H9 (cell line): ENCODE data around the gene PSMD5. TPM values are rescaled to one million over a fixed set of nuclear protein-coding genes. Genes with fewer than 3 reads are reported as not detected.
A peak's percentile ranks its signal among the peaks of the same experiment; 100 is the strongest.

ENCODE experiments used
- DNase-seq: peaks from one replicate; pipeline ENCODE4 v3.0.0-alpha.2; 2017
- H2AFZ ChIP-seq: one replicate; pipeline ENCODE4 v1.6.1; 2013; ENCODE audit warnings: mild to moderate bottlenecking, low read length, control low read depth, moderate library complexity
- H2AK5ac ChIP-seq: 2 replicates; pipeline ENCODE4 v1.6.1; 2013; ENCODE audit warnings: low read length, control low read depth, mixed read lengths; ENCODE audit not compliant: insufficient read length
- H2BK120ac ChIP-seq: one replicate; pipeline ENCODE4 v1.6.1; 2013; ENCODE audit warnings: low read depth, mild to moderate bottlenecking, low read length, control low read depth, inconsistent platforms; ENCODE audit not compliant: poor library complexity, severe bottlenecking
- H2BK12ac ChIP-seq: 2 replicates; pipeline ENCODE4 v1.6.1; 2013; ENCODE audit warnings: low read length, control low read depth, mixed read lengths, low read depth; ENCODE audit not compliant: insufficient read length
- H2BK15ac ChIP-seq: 2 replicates; pipeline ENCODE4 v1.6.1; 2013; ENCODE audit warnings: low read depth, low read length, control low read depth
- H2BK20ac ChIP-seq: one replicate; pipeline ENCODE4 v1.6.1; 2013; ENCODE audit warnings: low read depth, mild to moderate bottlenecking, low read length, control low read depth, inconsistent platforms; ENCODE audit not compliant: poor library complexity, severe bottlenecking
- H2BK5ac ChIP-seq: 2 replicates; pipeline ENCODE4 v1.6.1; 2013; ENCODE audit warnings: low read length, control low read depth, mixed read lengths; ENCODE audit not compliant: insufficient read length
- H3K14ac ChIP-seq: 2 replicates; pipeline ENCODE4 v1.6.1; 2013; ENCODE audit warnings: low read length, control low read depth; ENCODE audit not compliant: insufficient read depth
- H3K18ac ChIP-seq: 2 replicates; pipeline ENCODE4 v1.6.1; 2013; ENCODE audit warnings: low read depth, mild to moderate bottlenecking, mixed read lengths, low read length, control low read depth; ENCODE audit not compliant: insufficient read length
- H3K23ac ChIP-seq: 2 replicates; pipeline ENCODE4 v1.6.1; 2013; ENCODE audit warnings: low read length, control low read depth, mixed read lengths, low read depth; ENCODE audit not compliant: insufficient read length
- H3K23me2 ChIP-seq: 2 replicates; pipeline ENCODE4 v1.6.1; 2013; ENCODE audit warnings: low read depth, mild to moderate bottlenecking, mixed read lengths, low read length, control low read depth; ENCODE audit not compliant: insufficient read length, poor library complexity, severe bottlenecking
- H3K27ac ChIP-seq: 2 replicates; pipeline ENCODE4 v1.5.1; 2013; ENCODE audit warnings: low read length, control low read depth, mixed read lengths, low read depth; ENCODE audit not compliant: insufficient read length
- H3K27me3 ChIP-seq: 2 replicates; pipeline ENCODE4 v1.6.1; 2013; ENCODE audit warnings: low read length, control low read depth, inconsistent platforms; ENCODE audit not compliant: insufficient read depth
- H3K4ac ChIP-seq: 2 replicates; pipeline ENCODE4 v1.6.1; 2013; ENCODE audit warnings: low read depth, mild to moderate bottlenecking, control low read depth, inconsistent platforms, low read length, moderate library complexity
- H3K4me1 ChIP-seq: 2 replicates; pipeline ENCODE4 v1.6.1; 2013; ENCODE audit warnings: low read length, control low read depth, inconsistent platforms; ENCODE audit not compliant: insufficient read depth
- H3K4me2 ChIP-seq: 2 replicates; pipeline ENCODE4 v1.6.1; 2013; ENCODE audit warnings: low read length, control low read depth, mixed read lengths; ENCODE audit not compliant: insufficient read length, insufficient read depth
- H3K56ac ChIP-seq: 2 replicates; pipeline ENCODE4 v1.6.1; 2013; ENCODE audit warnings: low read depth, mild to moderate bottlenecking, mixed read lengths, low read length, control low read depth; ENCODE audit not compliant: insufficient read length
- H3K79me1 ChIP-seq: 2 replicates; pipeline ENCODE4 v1.6.1; 2013; ENCODE audit warnings: low read depth, mild to moderate bottlenecking, moderate library complexity, low read length, control low read depth, inconsistent platforms; ENCODE audit not compliant: insufficient read depth, poor library complexity, severe bottlenecking
- H3K79me2 ChIP-seq: 2 replicates; pipeline ENCODE4 v1.6.1; 2013; ENCODE audit warnings: low read length, control low read depth, inconsistent platforms; ENCODE audit not compliant: insufficient read depth
- H3K9ac ChIP-seq: 2 replicates; pipeline ENCODE4 v1.6.1; 2013; ENCODE audit warnings: low read length, control low read depth, mixed read lengths; ENCODE audit not compliant: insufficient read length; ENCODE audit errors: extremely low read depth
- H3K9me3 ChIP-seq: one replicate; pipeline ENCODE4 v1.6.1; 2013; ENCODE audit warnings: low read depth, low read length, inconsistent platforms; ENCODE audit not compliant: control insufficient read depth
- H3T11ph ChIP-seq: one replicate; pipeline ENCODE4 v1.6.1; 2013; ENCODE audit warnings: mild to moderate bottlenecking, low read length, control low read depth, inconsistent platforms
- H4K20me1 ChIP-seq: one replicate; pipeline ENCODE4 v1.6.1; 2013; ENCODE audit not compliant: control insufficient read depth, insufficient read length, insufficient read depth
- H4K5ac ChIP-seq: 2 replicates; pipeline ENCODE4 v1.6.1; 2013; ENCODE audit warnings: low read depth, mild to moderate bottlenecking, mixed read lengths, low read length, control low read depth; ENCODE audit not compliant: insufficient read length
- H4K8ac ChIP-seq: replicated peaks from 2 replicates; pipeline ENCODE4 v1.6.1; 2013; ENCODE audit warnings: low read length, control low read depth, mixed read lengths, low read depth; ENCODE audit not compliant: insufficient read length
- H4K91ac ChIP-seq: 2 replicates; pipeline ENCODE4 v1.6.1; 2013; ENCODE audit warnings: low read depth, mild to moderate bottlenecking, moderate library complexity, mixed read lengths, low read length, control low read depth; ENCODE audit not compliant: insufficient read length
- H3K27ac Mint-ChIP-seq, 3 experiments: 2 replicates in 2 of 3; 3 replicates in 1 of 3; pipeline ENCODE4 v1.8.0; 2020 to 2021; ENCODE audit warnings: mixed read lengths in 3 of 3, mild to moderate bottlenecking in 1 of 3, moderate library complexity in 1 of 3
- H3K27me3 Mint-ChIP-seq: 2 replicates; pipeline ENCODE4 v1.8.0; 2021; ENCODE audit warnings: low read depth, mild to moderate bottlenecking, moderate library complexity, mixed read lengths
- H3K36me3 Mint-ChIP-seq, 3 experiments: 2 replicates in 2 of 3; 3 replicates in 1 of 3; pipeline ENCODE4 v1.8.0; 2020 to 2021; ENCODE audit warnings: low read depth in 3 of 3, mixed read lengths in 3 of 3; ENCODE audit not compliant: insufficient read depth in 1 of 3
- H3K4me1 Mint-ChIP-seq, 2 experiments: 2 replicates each; pipeline ENCODE4 v1.8.0; 2020; ENCODE audit warnings: mixed read lengths in 2 of 2
- H3K4me3 Mint-ChIP-seq, 2 experiments: 2 replicates in 1 of 2; 3 replicates in 1 of 2; pipeline ENCODE4 v1.8.0; 2020 to 2021; ENCODE audit warnings: mild to moderate bottlenecking in 2 of 2, mixed read lengths in 2 of 2, moderate library complexity in 1 of 2
- H3K9me3 Mint-ChIP-seq, 2 experiments: 2 replicates in 1 of 2; 3 replicates in 1 of 2; pipeline ENCODE4 v1.8.0; 2020; ENCODE audit warnings: mild to moderate bottlenecking in 2 of 2, mixed read lengths in 2 of 2, moderate library complexity in 1 of 2
- WGBS: extraction: QIAGEN DNeasy Blood & Tissue Kit; methylation state at CpG from one replicate; pipeline ENCODE4 v1.1.7; 2013; ENCODE audit warnings: missing lambda C conversion rate, low lambda C conversion rate, mixed read lengths; ENCODE audit not compliant: insufficient read length; ENCODE audit errors: extremely low coverage; 5-methylcytosine and 5-hydroxymethylcytosine counted together
- total RNA-seq: library from RNA; stranded (reverse); gene quantifications from 2 replicates; pipeline ENCODE4 v1.2.1, GENCODE V29; 2021
- TF ChIP-seq, protein P1 (sequence below): fragments of 200-600 bp; sonication (generic); conservative IDR thresholded peaks from 3 replicates; pipeline ENCODE4 v1.8.0; 2021; ENCODE audit warnings: antibody characterized with exemption, mild to moderate bottlenecking

PSMD5 gene
- total RNA-seq, 1 experiment from 2014 or later: 64.9 TPM

DNA sequence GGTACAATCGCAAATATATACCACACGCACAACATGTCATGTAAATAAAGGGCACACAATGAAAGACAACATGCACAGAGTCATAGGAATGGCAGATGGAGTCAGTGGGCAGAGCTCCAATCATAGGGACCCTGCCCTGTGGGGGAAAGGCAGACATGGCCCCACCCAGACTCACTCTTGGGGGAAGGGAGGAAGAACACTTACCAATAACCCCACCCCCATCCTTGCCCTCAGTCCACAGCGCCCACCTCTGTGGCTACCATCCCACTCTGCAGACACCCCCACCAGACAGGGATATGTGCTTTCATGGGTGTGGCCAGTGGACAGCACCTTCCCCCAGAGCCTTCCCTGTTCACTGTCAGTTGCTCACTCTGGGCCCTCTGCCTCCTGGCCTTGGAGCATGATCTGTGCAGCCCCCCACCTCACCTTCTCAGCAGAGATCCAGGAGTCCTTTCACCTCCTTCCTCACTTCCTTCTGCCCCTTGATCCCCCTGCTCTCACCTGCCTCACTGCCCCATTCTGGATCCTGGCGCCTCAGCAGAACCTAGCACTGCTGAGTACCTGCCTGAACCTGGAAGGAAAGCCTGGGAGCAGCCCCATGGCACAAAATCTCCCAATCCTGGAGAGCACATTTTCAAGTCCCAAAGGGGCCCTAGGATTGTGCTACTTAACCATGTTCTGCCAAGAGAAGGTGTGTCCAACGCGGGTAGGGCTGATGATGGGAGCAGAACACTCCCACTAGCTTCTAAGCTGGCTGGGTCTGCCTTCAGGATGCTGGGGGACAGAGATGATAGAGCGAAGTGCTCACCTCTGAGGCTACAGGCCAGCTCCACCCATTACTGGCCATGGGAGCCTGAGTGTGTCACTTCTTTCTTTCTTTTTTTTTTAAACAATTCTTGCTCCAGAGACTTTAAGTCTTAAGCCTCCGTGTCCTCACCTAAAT, 35.7 kb upstream of the PSMD5 start:
- Histone ChIP-seq H3K79me1 (no peaks in the 10 kb centered on the region), H4K91ac (no peak overlapping the region), H3K4ac (no peak overlapping the region), H3T11ph (no peak overlapping the region), H4K5ac (no peak overlapping the region), H3K23me2 (peaks cover 5% of the 10 kb centered on the region), H2BK12ac (no peak overlapping the region), H3K23ac (no peak overlapping the region), H3K79me2 (no peaks in the 10 kb centered on the region), H3K4me1 (peaks cover 6% of the 10 kb centered on the region), H4K8ac (no peak overlapping the region), H3K27ac (no peak overlapping the region), H2AFZ (no peak overlapping the region), H3K4me2 (no peak overlapping the region), H2BK20ac (no peak overlapping the region), H3K18ac (no peak overlapping the region), H3K56ac (no peak overlapping the region), H3K14ac (no peak overlapping the region), H3K9ac (no peak overlapping the region), H3K9me3 (no peaks in the 10 kb centered on the region), H3K27me3 (peaks cover 2% of the 10 kb centered on the region; the same call in 1 of the 2 replicates), H2BK120ac (no peak overlapping the region), H2BK5ac (no peak overlapping the region), H2AK5ac (no peak overlapping the region), H4K20me1 (peaks cover 3% of the 10 kb centered on the region), H2BK15ac (no peak overlapping the region)
- TF ChIP-seq, protein P1, sequence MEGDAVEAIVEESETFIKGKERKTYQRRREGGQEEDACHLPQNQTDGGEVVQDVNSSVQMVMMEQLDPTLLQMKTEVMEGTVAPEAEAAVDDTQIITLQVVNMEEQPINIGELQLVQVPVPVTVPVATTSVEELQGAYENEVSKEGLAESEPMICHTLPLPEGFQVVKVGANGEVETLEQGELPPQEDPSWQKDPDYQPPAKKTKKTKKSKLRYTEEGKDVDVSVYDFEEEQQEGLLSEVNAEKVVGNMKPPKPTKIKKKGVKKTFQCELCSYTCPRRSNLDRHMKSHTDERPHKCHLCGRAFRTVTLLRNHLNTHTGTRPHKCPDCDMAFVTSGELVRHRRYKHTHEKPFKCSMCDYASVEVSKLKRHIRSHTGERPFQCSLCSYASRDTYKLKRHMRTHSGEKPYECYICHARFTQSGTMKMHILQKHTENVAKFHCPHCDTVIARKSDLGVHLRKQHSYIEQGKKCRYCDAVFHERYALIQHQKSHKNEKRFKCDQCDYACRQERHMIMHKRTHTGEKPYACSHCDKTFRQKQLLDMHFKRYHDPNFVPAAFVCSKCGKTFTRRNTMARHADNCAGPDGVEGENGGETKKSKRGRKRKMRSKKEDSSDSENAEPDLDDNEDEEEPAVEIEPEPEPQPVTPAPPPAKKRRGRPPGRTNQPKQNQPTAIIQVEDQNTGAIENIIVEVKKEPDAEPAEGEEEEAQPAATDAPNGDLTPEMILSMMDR: no peak
- Mint-ChIP-seq H3K9me3 (no peaks in the 10 kb centered on the region), H3K4me3 (peak overlapping the region; percentile 80 to 85; a peak in 4 of 5 replicates), H3K4me1 (peaks cover 45% of the 10 kb centered on the region in 2 experiments), H3K27ac (0 out of 7 replicates have a peak overlapping the region, but pooled peaks of 1 of the 3 experiments have one; percentile 2), H3K36me3 (peaks cover 0 to 13% (median 9%) of the 10 kb centered on the region in 3 experiments; a peak in 3 of 7 replicates), H3K27me3 (peaks cover 8% of the 10 kb centered on the region)
- no CpG with 5 or more reads among the region's 8 CpGs for WGBS
- DNase-seq: no peak
